Vagina (tissue), 2 donors: Measurements from ENCODE around the gene CDC42SE1. TPM values are rescaled to one million over a fixed set of nuclear protein-coding genes. Genes with fewer than 3 reads are reported as not detected.

ENCODE experiments used
- DNase-seq, 2 donors: peaks; one replicate each; pipeline ENCODE4 v3.0.0-alpha.2; 2017; ENCODE audit errors: extremely low spot score in 2 of 2
- H3K27ac ChIP-seq: fragments of 200-600 bp; sonication (generic); one replicate; pipeline ENCODE4 v1.5.1; 2019
- H3K27me3 ChIP-seq: fragments of 200-600 bp; sonication (generic); one replicate; pipeline ENCODE4 v1.5.1; 2019
- H3K36me3 ChIP-seq, 2 donors: fragments of 200-600 bp; sonication (generic); one replicate each; pipeline ENCODE4 v1.5.1; 2017 to 2019
- H3K4me1 ChIP-seq: fragments of 200-600 bp; sonication (generic); one replicate; pipeline ENCODE4 v1.5.1; 2019
- H3K4me3 ChIP-seq, 2 donors: fragments of 200-600 bp; sonication (generic); 1 replicate in 1 of 2; 2 replicates in 1 of 2; pipeline ENCODE4 v1.5.1; 2016 to 2019
- H3K9me3 ChIP-seq: fragments of 200-600 bp; sonication (generic); one replicate; pipeline ENCODE4 v1.5.1; 2019
- POLR2A ChIP-seq, 2 donors: fragments of 450-650 bp; IDR thresholded peaks; one replicate each; pipeline ENCODE4 v1.6.1; 2017; ENCODE audit warnings: antibody characterized with exemption in 2 of 2, mild to moderate bottlenecking in 2 of 2, moderate library complexity in 2 of 2
- POLR2AphosphoS5 ChIP-seq, 2 donors: sonication (generic); formaldehyde crosslinking; IDR thresholded peaks; one replicate each; pipeline ENCODE4 v1.9.0; 2017; ENCODE audit warnings: antibody characterized with exemption in 2 of 2, mild to moderate bottlenecking in 2 of 2, low read depth in 1 of 2; ENCODE audit not compliant: insufficient read depth in 1 of 2
- intact Hi-C: fragments of 100-400 bp; cut with DNase I; formaldehyde crosslinking; loops from one replicate; pipeline ENCODE4 v1.15.1; 2023
- total RNA-seq: library from RNA; depleted of rRNA; stranded (reverse); fragments of >200 nt; gene quantifications from one replicate; pipeline ENCODE4 v1.2.3, GENCODE V29; 2016
- TF ChIP-seq, protein P1 (sequence below), 3 experiments: fragments of 450-650 bp in 2 of 3; fragments of 200-600 bp in 1 of 3; sonication (generic) in 1 of 3; IDR thresholded peaks; one replicate each; pipeline ENCODE4 v1.5.1; 2017 to 2019; ENCODE audit warnings: antibody characterized with exemption in 3 of 3, mild to moderate bottlenecking in 2 of 3, moderate library complexity in 2 of 3

Gene CDC42SE1
- total RNA-seq, 1 donor from 2014 or later, result 89.1 TPM

DNA sequence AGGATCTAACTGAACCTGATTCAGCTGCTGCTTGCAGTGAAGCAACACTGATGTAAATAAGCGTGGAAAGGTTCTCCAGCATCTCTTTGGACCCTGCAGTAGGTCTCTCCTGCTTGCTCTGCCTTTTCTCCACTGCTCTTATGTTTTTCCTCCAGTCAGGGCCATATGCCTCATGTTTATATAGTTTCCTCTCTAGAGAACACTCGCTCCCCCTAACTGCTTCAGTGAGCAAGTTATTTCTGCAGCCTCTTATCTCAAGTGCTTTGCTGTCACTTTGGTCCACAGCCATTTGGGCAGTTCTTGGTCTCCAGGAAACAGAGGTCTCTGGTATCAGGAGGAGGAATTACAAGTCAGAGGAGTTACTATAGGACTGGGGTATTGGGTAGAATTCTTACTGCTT is 45.9 kb downstream of the CDC42SE1 start:
- intact Hi-C loops, result no loop called here
- Histone ChIP-seq H3K36me3 (peaks cover 0 to 9% of the 10 kb centered on the region in 2 donors), H3K9me3 (no peaks in the 10 kb centered on the region), H3K27ac (no peak overlapping the region), H3K4me1 (peaks cover 29% of the 10 kb centered on the region), H3K27me3 (no peaks in the 10 kb centered on the region), H3K4me3 (no peak overlapping the region)
- DNase-seq, result no peak
- TF ChIP-seq, protein P1, sequence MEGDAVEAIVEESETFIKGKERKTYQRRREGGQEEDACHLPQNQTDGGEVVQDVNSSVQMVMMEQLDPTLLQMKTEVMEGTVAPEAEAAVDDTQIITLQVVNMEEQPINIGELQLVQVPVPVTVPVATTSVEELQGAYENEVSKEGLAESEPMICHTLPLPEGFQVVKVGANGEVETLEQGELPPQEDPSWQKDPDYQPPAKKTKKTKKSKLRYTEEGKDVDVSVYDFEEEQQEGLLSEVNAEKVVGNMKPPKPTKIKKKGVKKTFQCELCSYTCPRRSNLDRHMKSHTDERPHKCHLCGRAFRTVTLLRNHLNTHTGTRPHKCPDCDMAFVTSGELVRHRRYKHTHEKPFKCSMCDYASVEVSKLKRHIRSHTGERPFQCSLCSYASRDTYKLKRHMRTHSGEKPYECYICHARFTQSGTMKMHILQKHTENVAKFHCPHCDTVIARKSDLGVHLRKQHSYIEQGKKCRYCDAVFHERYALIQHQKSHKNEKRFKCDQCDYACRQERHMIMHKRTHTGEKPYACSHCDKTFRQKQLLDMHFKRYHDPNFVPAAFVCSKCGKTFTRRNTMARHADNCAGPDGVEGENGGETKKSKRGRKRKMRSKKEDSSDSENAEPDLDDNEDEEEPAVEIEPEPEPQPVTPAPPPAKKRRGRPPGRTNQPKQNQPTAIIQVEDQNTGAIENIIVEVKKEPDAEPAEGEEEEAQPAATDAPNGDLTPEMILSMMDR (IDR thresholded peaks at IDR 0.05), result no peak
- no peak for TF ChIP-seq POLR2A (IDR thresholded peaks at IDR 0.05)
- TF ChIP-seq POLR2AphosphoS5 (IDR thresholded peaks at IDR 0.05; ENCODE audit: insufficient read depth in 1 of 2, low read depth in 1 of 2), result no peak

DNA sequence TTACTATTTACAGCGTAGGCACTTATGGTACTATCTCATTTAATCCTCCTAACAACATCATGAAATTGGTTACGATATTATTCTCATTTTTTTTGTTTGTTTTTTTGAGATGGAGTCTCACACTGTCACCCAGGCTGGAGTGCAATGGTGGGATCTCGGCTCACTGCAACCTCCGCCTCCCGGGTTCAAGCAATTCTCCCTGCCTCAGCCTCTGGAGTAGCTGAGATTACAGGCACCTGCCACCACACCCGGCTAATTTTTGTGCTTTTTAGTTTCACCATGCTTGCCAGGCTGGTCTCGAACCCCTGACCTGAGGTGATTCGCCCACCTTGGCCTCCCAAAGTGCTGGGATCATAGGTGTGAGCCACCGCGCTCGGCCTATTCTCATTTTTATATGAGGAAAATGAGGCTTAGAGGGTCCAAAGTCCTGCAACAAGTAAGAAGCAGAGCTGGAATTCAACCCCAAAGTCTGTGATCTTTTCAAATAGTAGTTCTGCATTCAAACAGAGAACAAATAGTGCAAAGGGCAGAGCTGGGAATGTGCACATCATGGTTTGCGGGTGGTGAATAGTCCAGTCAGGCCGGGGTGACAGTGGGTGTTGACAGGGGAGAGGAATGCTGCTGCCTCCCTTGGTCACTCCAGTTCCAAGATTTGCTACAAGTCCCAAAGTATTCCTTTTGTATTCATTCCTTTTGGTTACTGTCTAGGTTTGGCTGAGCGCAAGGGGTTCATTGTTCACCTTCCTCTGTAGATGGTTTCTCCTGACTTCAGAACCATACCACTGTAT is 46.5 kb downstream of the CDC42SE1 start:
- H3K9me3 ChIP-seq, result no peaks in the 10 kb centered on the region
- TF ChIP-seq POLR2A (IDR thresholded peaks at IDR 0.05) (no peak), POLR2AphosphoS5 (IDR thresholded peaks at IDR 0.05; ENCODE audit: insufficient read depth in 1 of 2, low read depth in 1 of 2) (no peak)
- TF ChIP-seq, protein P1 (IDR thresholded peaks at IDR 0.05), result no peak
- intact Hi-C loops, result no loop called here
- H3K27ac ChIP-seq, result no peak overlapping the region
- no peak for DNase-seq
- no peaks in the 10 kb centered on the region for H3K27me3 ChIP-seq
- H3K4me1 ChIP-seq, result peaks cover 32% of the 10 kb centered on the region
- peaks cover 0 to 3% of the 10 kb centered on the region in 2 donors for H3K36me3 ChIP-seq
- H3K4me3 ChIP-seq, result no peak overlapping the region

DNA sequence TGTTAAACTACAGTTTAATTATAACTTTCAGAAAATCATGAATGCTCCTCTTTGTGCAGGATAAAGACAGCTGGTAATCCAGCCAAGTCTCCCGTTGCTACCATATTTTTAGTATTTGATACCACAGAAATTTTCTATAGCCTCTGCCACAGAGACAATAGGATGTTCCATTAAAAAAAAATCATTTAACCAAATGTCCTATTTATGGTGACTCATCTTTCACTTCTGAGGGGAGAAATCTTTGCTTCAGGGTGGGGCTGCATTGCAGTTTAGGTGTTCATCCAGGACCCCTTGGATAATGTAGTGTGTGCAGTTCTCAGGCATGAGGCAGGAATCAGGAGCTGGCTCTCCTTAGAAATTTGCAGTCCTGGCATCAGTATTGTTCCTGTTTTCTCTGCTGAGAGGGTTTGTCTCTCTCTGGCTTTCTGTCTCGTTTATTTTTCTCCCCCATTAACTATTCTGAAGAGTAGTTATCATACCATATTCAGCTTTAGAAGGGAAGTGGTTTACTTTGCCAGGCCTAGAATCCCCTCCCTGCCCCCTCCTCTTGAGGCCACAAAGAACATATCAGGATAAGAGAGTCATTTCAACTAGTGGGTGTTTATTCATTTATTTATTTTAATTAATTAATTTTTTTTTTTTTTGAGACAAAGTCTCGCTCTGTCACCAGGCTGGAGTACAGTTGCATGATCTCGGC is 48.1 kb downstream of the CDC42SE1 start:
- no peak for DNase-seq
- TF ChIP-seq, protein P1 (IDR thresholded peaks at IDR 0.05), result no peak
- TF ChIP-seq POLR2A (IDR thresholded peaks at IDR 0.05), result no peak
- no peak for TF ChIP-seq POLR2AphosphoS5 (IDR thresholded peaks at IDR 0.05; ENCODE audit: insufficient read depth in 1 of 2, low read depth in 1 of 2)
- H3K9me3 ChIP-seq, result no peaks in the 10 kb centered on the region
- H3K4me3 ChIP-seq, result no peak overlapping the region
- intact Hi-C loops, result no loop called here
- H3K36me3 ChIP-seq, result no peaks in the 10 kb centered on the region
- H3K27ac ChIP-seq, result no peak overlapping the region
- H3K4me1 ChIP-seq, result peaks cover 43% of the 10 kb centered on the region
- no peaks in the 10 kb centered on the region for H3K27me3 ChIP-seq

DNA sequence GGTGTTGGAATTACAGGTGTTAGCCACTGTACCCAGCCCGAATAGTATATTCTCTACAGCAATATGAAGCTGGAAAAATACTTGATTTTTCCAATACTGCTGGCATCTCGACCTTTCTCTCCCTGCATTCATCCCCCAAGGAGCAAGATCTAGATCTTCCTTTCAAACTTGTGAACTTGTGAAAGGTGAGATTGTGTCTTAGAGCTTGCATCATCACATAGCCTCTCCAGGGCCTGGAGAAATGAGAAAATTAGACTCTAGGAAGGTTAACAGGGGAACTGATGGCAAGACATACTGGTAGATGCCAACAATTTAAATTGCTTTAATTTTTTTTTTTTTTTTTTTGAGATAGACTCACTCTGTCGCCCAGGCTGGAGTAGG is 49.1 kb downstream of the CDC42SE1 start:
- no peaks in the 10 kb centered on the region for H3K9me3 ChIP-seq
- no peaks in the 10 kb centered on the region for H3K36me3 ChIP-seq
- H3K4me1 ChIP-seq, result peaks cover 51% of the 10 kb centered on the region
- DNase-seq, result no peak
- H3K27me3 ChIP-seq, result no peaks in the 10 kb centered on the region
- intact Hi-C loops, result no loop called here
- TF ChIP-seq, protein P1 (IDR thresholded peaks at IDR 0.05), result no peak
- TF ChIP-seq POLR2AphosphoS5 (IDR thresholded peaks at IDR 0.05; ENCODE audit: insufficient read depth in 1 of 2, low read depth in 1 of 2) (no peak), POLR2A (IDR thresholded peaks at IDR 0.05) (no peak)
- H3K27ac ChIP-seq, result no peak overlapping the region
- H3K4me3 ChIP-seq, result no peak overlapping the region
